AG04450 (cell line): ENCODE measurements around the gene HENMT1. TPM values are rescaled to one million over a fixed set of nuclear protein-coding genes. Genes with fewer than 3 reads are reported as not detected.
A peak's percentile ranks its signal among the peaks of the same experiment; 100 is the strongest.
"Not testable (repeated sequence)": the region's sequence is repeated elsewhere in the genome, so short reads cannot be mapped to it uniquely, and the experiment has no call there.

Experiments
- CTCF ChIA-PET: fragments of 300-600, 350-600 bp; formaldehyde crosslinking; extraction: SDS; loops from one replicate; lab custom pipeline; 2022; ENCODE audit warnings: antibody characterized with exemption, inconsistent platforms; lab: Charles Lee
- POLR2A ChIA-PET: fragments of 350-600 bp; formaldehyde crosslinking; extraction: SDS; loops from one replicate; lab custom pipeline; 2021; ENCODE audit warnings: antibody characterized with exemption, inconsistent platforms; lab: Yijun Ruan, JAX
- DNase-seq: peaks from one replicate; pipeline ENCODE4 v3.0.0-alpha.2; 2011; ENCODE audit warnings: low read depth, low spot score
- H3K27ac ChIP-seq: one replicate; pipeline ENCODE4 v1.5.1; 2012; ENCODE audit warnings: low read depth, low read length, control low read depth
- H3K27me3 ChIP-seq: one replicate; pipeline ENCODE4 v1.6.0; 2012; ENCODE audit warnings: low read length; ENCODE audit not compliant: control insufficient read depth, insufficient read depth
- H3K4me3 ChIP-seq: 2 replicates; pipeline ENCODE4 v1.5.1; 2011; ENCODE audit warnings: mild to moderate bottlenecking, low read depth, low read length, control low read depth
- H3K9me3 ChIP-seq: 2 replicates; pipeline ENCODE4 v1.5.1; 2012; ENCODE audit warnings: low read length; ENCODE audit not compliant: control insufficient read depth, insufficient read depth
- polyA plus RNA-seq: library from polyadenylated mRNA; depleted of rRNA; stranded (reverse); fragments of >200 nt; gene quantifications from 2 replicates; pipeline ENCODE4 v1.2.3, GENCODE V29; 2011
- TF ChIP-seq, protein P1 (sequence below): IDR thresholded peaks from 2 replicates; pipeline ENCODE4 v1.5.1; 2011; ENCODE audit warnings: low read depth, low read length, control low read depth, inconsistent platforms

Gene HENMT1
- polyA plus RNA-seq, 1 experiment = 2.3 TPM

GRCh38 chr1:108643492-108644335, 17.2 kb downstream of the HENMT1 start:
- Histone ChIP-seq H3K27me3 (no peaks in the 10 kb centered on the region), H3K4me3 (no peak overlapping the region), H3K27ac (no peak overlapping the region), H3K9me3 (no peaks in the 10 kb centered on the region)
- TF ChIP-seq, protein P1, sequence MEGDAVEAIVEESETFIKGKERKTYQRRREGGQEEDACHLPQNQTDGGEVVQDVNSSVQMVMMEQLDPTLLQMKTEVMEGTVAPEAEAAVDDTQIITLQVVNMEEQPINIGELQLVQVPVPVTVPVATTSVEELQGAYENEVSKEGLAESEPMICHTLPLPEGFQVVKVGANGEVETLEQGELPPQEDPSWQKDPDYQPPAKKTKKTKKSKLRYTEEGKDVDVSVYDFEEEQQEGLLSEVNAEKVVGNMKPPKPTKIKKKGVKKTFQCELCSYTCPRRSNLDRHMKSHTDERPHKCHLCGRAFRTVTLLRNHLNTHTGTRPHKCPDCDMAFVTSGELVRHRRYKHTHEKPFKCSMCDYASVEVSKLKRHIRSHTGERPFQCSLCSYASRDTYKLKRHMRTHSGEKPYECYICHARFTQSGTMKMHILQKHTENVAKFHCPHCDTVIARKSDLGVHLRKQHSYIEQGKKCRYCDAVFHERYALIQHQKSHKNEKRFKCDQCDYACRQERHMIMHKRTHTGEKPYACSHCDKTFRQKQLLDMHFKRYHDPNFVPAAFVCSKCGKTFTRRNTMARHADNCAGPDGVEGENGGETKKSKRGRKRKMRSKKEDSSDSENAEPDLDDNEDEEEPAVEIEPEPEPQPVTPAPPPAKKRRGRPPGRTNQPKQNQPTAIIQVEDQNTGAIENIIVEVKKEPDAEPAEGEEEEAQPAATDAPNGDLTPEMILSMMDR = peak; percentile 63
- peak; percentile 62 for DNase-seq
- CTCF ChIA-PET = interaction anchor here (0.6 to 5.8 kb wide), 28 partner anchors 9 to 861 kb away, joined by 3 to 283 read pairs (median 4); partner anchors contain the start of genes EEIG2, FNDC7 and PRPF38B
- POLR2A ChIA-PET = interaction anchor here (0.8 to 1.4 kb wide), 2 partner anchors 48 to 131 kb away, joined by 3 to 4 read pairs; partner anchors contain the start of gene PRPF38B

DNA sequence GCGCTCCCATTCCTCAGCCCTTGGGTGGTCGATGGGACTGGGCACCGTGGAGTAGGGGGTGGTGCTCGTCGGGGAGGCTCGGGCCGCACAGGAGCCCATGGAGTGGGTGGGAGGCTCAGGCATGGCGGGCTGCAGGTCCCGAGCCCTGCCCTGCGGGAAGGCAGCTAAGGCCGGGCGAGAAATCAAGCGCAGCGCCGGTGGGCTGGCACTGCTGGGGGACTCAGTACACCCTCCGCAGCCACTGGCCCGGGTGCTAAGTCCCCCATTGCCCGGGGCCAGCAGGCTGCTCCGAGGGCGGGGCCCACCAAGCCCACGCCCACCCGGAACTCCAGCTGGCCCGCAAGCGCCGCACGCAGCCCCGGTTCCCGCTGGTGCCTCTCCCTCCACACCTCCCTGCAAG, 20.0 kb downstream of the HENMT1 start:
- CTCF ChIA-PET = interaction anchor here (1.5 to 1.6 kb wide), 2 partner anchors 128 to 131 kb away, joined by 3 to 10 read pairs; no protein-coding TSS in a partner anchor
- POLR2A ChIA-PET, H3K27ac ChIP-seq, H3K9me3 ChIP-seq, H3K4me3 ChIP-seq, H3K27me3 ChIP-seq, DNase-seq: not testable (repeated sequence)

- CTCF ChIA-PET = interaction anchor here (1.0 to 1.6 kb wide), 4 partner anchors 65 to 130 kb away, joined by 3 to 10 read pairs (median 3); partner anchors contain the start of gene EEIG2
- POLR2A ChIA-PET = interaction anchor here (0.6 kb wide), 1 partner anchor 21 kb away, joined by 3 read pairs; the partner anchor contains the start of gene HENMT1
- DNase-seq = no peak
- TF ChIP-seq, protein P1 = no peak
- H3K27ac ChIP-seq = no peak overlapping the region
- no peaks in the 10 kb centered on the region for H3K9me3 ChIP-seq
- H3K4me3 ChIP-seq = no peak overlapping the region
- no peaks in the 10 kb centered on the region for H3K27me3 ChIP-seq
Measured at GRCh38 chr1:108639899-108640560, 20.9 kb downstream of the HENMT1 start.

DNA sequence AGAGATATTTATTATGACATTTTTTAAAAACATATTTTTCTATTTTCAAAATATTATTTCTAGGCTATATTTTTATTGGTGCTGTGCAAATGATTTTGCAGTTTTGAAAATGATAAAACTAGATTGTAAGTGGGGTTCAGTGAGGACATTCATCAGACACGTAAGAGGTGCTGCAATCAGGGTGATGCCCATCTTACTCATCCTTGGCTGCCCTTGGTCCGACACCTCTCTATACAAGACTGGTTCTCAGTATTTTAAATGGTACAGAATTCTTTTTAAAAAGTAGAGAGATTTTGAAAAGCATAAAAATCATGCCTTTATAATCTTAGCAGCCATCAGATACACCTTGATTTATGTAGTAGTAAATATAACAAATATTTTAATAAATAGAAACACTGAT, 24.0 kb downstream of the HENMT1 start:
- ChIA-PET POLR2A (no interaction called here), CTCF (interaction anchor here (0.9 to 1.9 kb wide), 2 partner anchors 124 to 125 kb away, joined by 3 to 7 read pairs; no protein-coding TSS in a partner anchor)
- H3K4me3 ChIP-seq = no peak overlapping the region
- no peak for DNase-seq
- TF ChIP-seq, protein P1 = no peak
- no peak overlapping the region for H3K27ac ChIP-seq
- no peaks in the 10 kb centered on the region for H3K27me3 ChIP-seq
- H3K9me3 ChIP-seq = no peaks in the 10 kb centered on the region

DNA sequence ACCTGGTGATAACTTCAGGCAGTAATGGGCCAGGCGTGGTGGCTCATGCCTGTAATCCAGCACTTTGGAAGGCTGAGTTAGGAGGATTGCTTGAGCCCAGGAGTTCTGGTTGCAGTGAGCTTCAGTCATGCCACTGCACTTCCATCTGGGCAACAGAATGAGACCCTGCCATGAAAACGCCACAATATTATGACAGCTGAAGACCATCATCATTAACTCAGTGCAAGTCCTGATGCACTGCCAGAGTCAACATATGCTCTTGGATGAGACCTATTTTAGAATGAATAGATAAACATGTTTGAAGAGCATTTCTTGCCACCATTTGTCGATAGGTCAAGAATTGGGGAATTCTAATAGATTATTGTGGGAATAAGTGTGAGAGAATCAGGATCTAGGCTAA, 26.4 kb downstream of the HENMT1 start:
- ChIA-PET POLR2A (no interaction called here), CTCF (interaction anchor here (1.4 kb wide), 1 partner anchor 10 kb away, joined by 5 read pairs; no protein-coding TSS in a partner anchor)
- H3K9me3 ChIP-seq = no peaks in the 10 kb centered on the region
- no peaks in the 10 kb centered on the region for H3K27me3 ChIP-seq
- H3K27ac ChIP-seq = no peak overlapping the region
- TF ChIP-seq, protein P1 = no peak
- no peak overlapping the region for H3K4me3 ChIP-seq
- DNase-seq = no peak
